ENCODE measurements around the gene ATAD1.

ATAD1 gene

DNA sequence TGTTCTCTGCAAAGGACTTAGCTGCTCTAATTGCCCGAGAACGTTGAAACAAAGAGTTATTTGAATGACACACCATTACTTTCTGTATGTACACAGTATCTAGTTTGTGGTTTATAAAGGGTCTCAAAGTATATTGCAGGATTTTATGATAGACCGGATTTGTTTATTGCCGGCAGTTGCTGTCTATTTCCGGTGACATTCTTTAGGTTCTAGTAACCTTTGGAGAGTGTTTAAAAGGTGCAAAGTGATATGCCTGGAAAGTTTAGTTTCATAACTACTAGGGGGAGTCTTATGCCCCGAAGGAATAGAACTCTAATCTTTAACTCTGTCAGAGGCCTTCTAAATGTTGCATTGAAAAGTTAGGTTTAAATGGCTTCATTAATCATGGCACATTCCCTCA is 94.5 kb downstream of the ATAD1 start:
- Histone ChIP-seq H3K27me3 (ENCODE audit: control insufficient read depth, insufficient read depth, low read length, poor library complexity, severe bottlenecking) (no peaks in the 10 kb centered on the region), H3K4me1 (ENCODE audit: control insufficient read depth, insufficient read depth, low read length) (no peaks in the 10 kb centered on the region), H3K27ac (ENCODE audit: insufficient read depth, low read depth, low read length, poor library complexity, severe bottlenecking) (no peak overlapping the region), H3K4me3 (ENCODE audit: insufficient read depth, low read depth, low read length) (no peak overlapping the region), H3K36me3 (ENCODE audit: control insufficient read depth, insufficient read depth, low read length) (no peaks in the 10 kb centered on the region), H3K9me3 (ENCODE audit: control insufficient read depth, low read length) (no peaks in the 10 kb centered on the region)
- WGBS, 2 experiments = 85 to 94% methylated on average over 6 of the region's 6 CpGs

DNA sequence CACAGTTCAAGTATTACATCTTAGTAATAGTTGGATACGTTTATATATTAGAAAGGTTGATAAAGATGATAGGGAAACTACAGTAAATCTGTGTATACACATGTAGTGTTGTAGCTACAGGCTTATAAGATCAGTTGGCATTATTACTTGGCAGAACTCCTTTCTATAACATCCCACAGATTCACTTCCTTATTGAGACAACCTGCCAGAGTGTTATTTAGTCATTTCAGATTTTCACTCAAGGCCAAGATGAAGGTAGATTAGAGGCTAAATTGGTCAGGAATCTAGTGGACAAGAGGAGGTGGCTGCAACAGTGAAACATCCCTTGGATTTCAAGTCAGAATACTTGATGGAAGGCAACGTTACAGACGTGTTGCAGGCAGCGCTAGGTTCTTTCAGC is 95.3 kb downstream of the ATAD1 start:
- Histone ChIP-seq H3K4me3 (ENCODE audit: insufficient read depth, low read depth, low read length) (no peak overlapping the region), H3K4me1 (ENCODE audit: control insufficient read depth, insufficient read depth, low read length) (no peaks in the 10 kb centered on the region), H3K27me3 (ENCODE audit: control insufficient read depth, insufficient read depth, low read length, poor library complexity, severe bottlenecking) (no peaks in the 10 kb centered on the region), H3K9me3 (ENCODE audit: control insufficient read depth, low read length) (no peaks in the 10 kb centered on the region), H3K27ac (ENCODE audit: insufficient read depth, low read depth, low read length, poor library complexity, severe bottlenecking) (no peak overlapping the region), H3K36me3 (ENCODE audit: control insufficient read depth, insufficient read depth, low read length) (no peaks in the 10 kb centered on the region)
- 90 to 91% methylated on average over 4 of the region's 4 CpGs for WGBS, 2 experiments

DNA sequence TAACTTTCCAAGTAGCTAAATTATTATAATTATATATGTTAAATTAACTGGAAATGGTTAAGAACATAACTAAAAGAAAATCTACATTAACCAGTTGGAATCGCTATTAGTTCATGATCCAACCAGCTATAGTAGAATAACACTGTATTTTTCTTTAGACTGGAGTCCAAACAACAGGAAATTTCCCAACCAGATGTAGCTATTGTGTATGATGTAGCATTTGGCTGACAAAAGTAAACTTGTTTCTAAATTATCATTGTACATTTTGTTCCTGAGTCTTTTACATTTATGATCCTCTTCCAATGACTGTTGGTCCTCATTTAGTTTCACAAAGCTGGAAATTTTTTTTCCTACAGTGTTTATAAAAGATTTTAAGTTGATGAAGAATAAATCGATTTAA is 96.2 kb downstream of the ATAD1 start:
- H3K4me3 ChIP-seq (ENCODE audit: insufficient read depth, low read depth, low read length) = no peak overlapping the region

DNA sequence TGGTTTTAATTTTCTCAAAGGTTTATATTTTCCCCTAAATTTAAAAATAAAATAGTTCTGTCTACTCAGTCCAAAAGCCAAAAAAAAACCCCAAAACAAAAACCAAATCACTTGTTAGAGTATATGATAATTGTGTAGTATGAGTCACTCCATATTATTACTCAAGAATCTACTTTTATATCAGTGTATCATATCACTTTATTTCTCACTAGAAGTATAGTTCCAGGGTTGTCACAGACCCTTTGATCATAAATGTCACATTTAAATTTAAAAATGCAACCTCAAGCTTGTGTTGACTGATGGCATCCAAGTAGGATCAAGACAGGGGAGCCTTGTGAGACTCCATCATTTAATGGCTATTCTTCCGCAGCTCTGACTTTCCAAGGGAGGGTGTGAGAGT is 97.4 kb downstream of the ATAD1 start:
- Histone ChIP-seq H3K4me1 (ENCODE audit: control insufficient read depth, insufficient read depth, low read length) (no peaks in the 10 kb centered on the region), H3K9me3 (ENCODE audit: control insufficient read depth, low read length) (no peaks in the 10 kb centered on the region), H3K27ac (ENCODE audit: insufficient read depth, low read depth, low read length, poor library complexity, severe bottlenecking) (no peak overlapping the region), H3K4me3 (ENCODE audit: insufficient read depth, low read depth, low read length) (no peak overlapping the region), H3K36me3 (ENCODE audit: control insufficient read depth, insufficient read depth, low read length) (no peaks in the 10 kb centered on the region), H3K27me3 (ENCODE audit: control insufficient read depth, insufficient read depth, low read length, poor library complexity, severe bottlenecking) (no peaks in the 10 kb centered on the region)
- WGBS, 2 experiments = 89 to 100% methylated on average over 1 of the region's 1 CpG

More for the DNA sequence above, 96.2 kb downstream of the ATAD1 start:
- H3K27me3 ChIP-seq (ENCODE audit: control insufficient read depth, insufficient read depth, low read length, poor library complexity, severe bottlenecking) = no peaks in the 10 kb centered on the region
- 87 to 92% methylated on average over 1 to 2 of the region's 2 CpGs for WGBS, 2 experiments
- H3K27ac ChIP-seq (ENCODE audit: insufficient read depth, low read depth, low read length, poor library complexity, severe bottlenecking) = no peak overlapping the region
- H3K9me3 ChIP-seq (ENCODE audit: control insufficient read depth, low read length) = no peaks in the 10 kb centered on the region
- no peaks in the 10 kb centered on the region for H3K4me1 ChIP-seq (ENCODE audit: control insufficient read depth, insufficient read depth, low read length)
- no peaks in the 10 kb centered on the region for H3K36me3 ChIP-seq (ENCODE audit: control insufficient read depth, insufficient read depth, low read length)

DNA sequence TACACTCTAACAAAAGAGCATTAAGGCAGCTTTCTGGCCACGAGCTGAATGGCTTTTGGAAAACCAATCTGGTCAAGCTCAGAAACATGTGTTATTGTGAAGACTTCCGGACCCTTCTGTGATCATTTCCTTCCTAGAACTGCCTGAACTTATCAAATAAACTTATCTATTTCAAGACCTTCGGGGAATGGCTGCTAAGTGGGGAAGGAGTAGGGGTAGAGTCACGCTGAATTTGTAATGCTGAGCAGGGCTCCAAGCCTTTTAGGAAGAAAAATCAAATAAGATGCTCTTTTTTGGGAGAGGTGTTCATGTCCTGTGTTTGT is 101.7 kb downstream of the ATAD1 start:
- Histone ChIP-seq H3K9me3 (ENCODE audit: control insufficient read depth, low read length) (no peaks in the 10 kb centered on the region), H3K27ac (ENCODE audit: insufficient read depth, low read depth, low read length, poor library complexity, severe bottlenecking) (no peak overlapping the region), H3K4me3 (ENCODE audit: insufficient read depth, low read depth, low read length) (no peak overlapping the region), H3K36me3 (ENCODE audit: control insufficient read depth, insufficient read depth, low read length) (no peaks in the 10 kb centered on the region), H3K4me1 (ENCODE audit: control insufficient read depth, insufficient read depth, low read length) (no peaks in the 10 kb centered on the region), H3K27me3 (ENCODE audit: control insufficient read depth, insufficient read depth, low read length, poor library complexity, severe bottlenecking) (no peaks in the 10 kb centered on the region)
- whole genome bisulfite sequencing, 2 experiments = 91 to 93% methylated on average over 3 to 4 of the region's 4 CpGs

DNA sequence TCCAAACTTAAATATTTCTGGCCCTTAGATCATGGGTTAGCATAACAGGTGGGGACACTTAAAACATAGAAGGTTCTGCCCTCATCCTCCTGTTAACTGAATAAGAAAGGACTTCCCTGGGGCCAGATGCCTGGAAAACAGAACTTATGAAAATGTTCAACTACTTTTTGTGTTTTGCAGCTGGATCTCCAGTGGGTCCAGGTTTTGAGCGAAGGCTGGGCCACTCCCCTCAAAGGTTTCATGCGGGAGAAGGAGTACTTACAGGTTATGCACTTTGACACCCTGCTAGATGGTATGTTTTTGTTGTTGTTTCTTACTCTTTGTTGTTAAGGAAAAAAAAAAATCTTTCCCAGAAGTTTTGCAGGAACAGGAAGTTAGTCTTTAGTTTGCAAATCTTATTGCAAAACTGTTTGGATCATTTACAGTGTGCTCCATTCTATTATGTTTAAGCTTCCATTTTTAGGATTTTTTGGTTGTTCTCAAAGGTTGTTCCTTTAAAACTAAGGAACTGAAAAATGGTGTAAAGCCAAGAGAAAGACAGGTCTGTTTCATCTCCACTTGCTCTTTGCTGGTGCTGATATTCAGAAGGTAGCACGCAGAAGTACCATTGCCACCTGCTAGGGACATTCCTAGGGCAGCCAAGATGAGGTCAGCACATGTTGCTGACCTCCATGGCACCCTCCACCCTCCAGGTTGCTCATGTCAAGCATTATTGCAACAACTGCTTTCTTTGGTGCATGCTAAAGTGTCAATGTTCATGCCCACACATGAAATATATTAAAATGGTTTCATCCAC is 102.3 kb downstream of the ATAD1 start:
- 96% methylated on average over 3 of the region's 3 CpGs for WGBS, 2 experiments
- Histone ChIP-seq H3K4me3 (ENCODE audit: insufficient read depth, low read depth, low read length) (no peak overlapping the region), H3K36me3 (ENCODE audit: control insufficient read depth, insufficient read depth, low read length) (no peaks in the 10 kb centered on the region), H3K9me3 (ENCODE audit: control insufficient read depth, low read length) (no peaks in the 10 kb centered on the region), H3K27ac (ENCODE audit: insufficient read depth, low read depth, low read length, poor library complexity, severe bottlenecking) (no peak overlapping the region), H3K27me3 (ENCODE audit: control insufficient read depth, insufficient read depth, low read length, poor library complexity, severe bottlenecking) (no peaks in the 10 kb centered on the region), H3K4me1 (ENCODE audit: control insufficient read depth, insufficient read depth, low read length) (no peaks in the 10 kb centered on the region)

DNA sequence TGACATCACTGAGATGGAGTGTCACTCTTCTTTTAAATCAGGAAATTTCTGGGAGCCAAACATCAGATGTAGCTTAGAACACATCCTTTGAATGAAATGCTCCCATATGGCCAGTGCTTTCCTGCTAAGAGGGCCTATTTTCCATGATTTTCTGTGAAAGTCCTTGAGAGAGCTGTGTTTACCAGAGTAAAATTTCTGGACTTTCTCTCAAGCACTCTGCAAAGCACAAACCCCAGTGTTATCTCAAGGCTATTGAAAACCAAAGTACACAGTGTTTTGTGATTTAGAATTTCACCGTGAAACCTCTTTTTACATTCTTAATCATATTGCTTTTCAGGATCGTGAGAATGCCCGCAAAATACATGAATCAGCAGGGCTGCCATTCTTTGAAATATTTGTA is 104.3 kb downstream of the ATAD1 start:
- 88 to 91% methylated on average over 3 of the region's 3 CpGs for WGBS, 2 experiments
- Histone ChIP-seq H3K27ac (ENCODE audit: insufficient read depth, low read depth, low read length, poor library complexity, severe bottlenecking) (no peak overlapping the region), H3K36me3 (ENCODE audit: control insufficient read depth, insufficient read depth, low read length) (no peaks in the 10 kb centered on the region), H3K4me1 (ENCODE audit: control insufficient read depth, insufficient read depth, low read length) (no peaks in the 10 kb centered on the region), H3K9me3 (ENCODE audit: control insufficient read depth, low read length) (no peaks in the 10 kb centered on the region), H3K4me3 (ENCODE audit: insufficient read depth, low read depth, low read length) (no peak overlapping the region), H3K27me3 (ENCODE audit: control insufficient read depth, insufficient read depth, low read length, poor library complexity, severe bottlenecking) (no peaks in the 10 kb centered on the region)

DNA sequence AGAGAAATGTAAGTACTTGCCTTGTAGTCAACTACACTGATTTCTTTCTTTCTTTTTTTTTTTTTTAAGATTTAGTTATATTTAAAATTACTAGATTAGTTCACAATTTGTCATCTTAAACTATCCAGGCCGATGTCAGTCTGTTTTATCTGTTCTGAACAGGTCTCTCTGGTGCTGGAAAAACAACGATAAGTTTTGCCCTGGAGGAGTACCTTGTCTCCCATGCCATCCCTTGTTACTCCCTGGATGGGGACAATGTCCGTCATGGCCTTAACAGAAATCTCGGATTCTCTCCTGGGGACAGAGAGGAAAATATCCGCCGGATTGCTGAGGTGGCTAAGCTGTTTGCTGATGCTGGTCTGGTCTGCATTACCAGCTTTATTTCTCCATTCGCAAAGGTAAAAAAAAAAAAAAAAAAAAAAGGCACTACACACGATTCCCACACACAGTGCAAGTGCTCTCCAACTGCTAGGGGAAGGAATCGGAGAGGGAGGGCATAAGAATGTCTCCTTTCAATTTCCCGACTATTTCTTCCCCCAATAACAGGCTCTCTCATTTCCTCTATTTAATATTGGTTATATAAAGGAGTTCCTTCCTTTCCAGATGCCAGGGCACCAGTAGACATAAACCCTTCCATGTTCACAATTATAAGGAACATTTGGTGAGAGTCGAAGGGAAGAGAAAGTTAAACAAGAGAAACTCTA is 105.0 kb downstream of the ATAD1 start:
- no peaks in the 10 kb centered on the region for H3K4me1 ChIP-seq (ENCODE audit: control insufficient read depth, insufficient read depth, low read length)
- no peaks in the 10 kb centered on the region for H3K36me3 ChIP-seq (ENCODE audit: control insufficient read depth, insufficient read depth, low read length)
- 91 to 92% methylated on average over 8 of the region's 11 CpGs for WGBS, 2 experiments
- H3K9me3 ChIP-seq (ENCODE audit: control insufficient read depth, low read length) = no peaks in the 10 kb centered on the region
- no peak overlapping the region for H3K27ac ChIP-seq (ENCODE audit: insufficient read depth, low read depth, low read length, poor library complexity, severe bottlenecking)
- H3K27me3 ChIP-seq (ENCODE audit: control insufficient read depth, insufficient read depth, low read length, poor library complexity, severe bottlenecking) = no peaks in the 10 kb centered on the region
- H3K4me3 ChIP-seq (ENCODE audit: insufficient read depth, low read depth, low read length) = no peak overlapping the region

DNA sequence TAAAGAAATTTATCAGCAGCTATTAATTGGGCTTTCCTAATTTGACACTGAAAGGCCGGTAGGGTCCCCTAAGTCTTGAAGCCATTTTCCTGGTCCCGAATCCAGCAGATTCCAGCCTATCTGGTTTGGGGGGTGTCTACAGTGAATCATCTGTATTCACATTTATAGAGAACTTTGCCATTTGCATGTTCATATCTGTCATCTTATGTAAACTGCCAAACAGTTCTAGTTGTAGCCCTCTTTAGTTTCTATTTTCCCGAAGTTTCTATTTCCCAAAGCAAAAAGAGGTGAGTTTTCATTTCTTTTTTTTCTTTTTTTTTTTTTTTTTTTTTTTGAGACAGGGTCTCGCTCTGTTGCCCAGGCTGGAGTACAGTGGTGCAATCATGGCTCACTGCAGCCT is 110.8 kb downstream of the ATAD1 start:
- 95% methylated on average over 4 of the region's 4 CpGs for WGBS, 2 experiments
- no peaks in the 10 kb centered on the region for H3K9me3 ChIP-seq (ENCODE audit: control insufficient read depth, low read length)
- no peaks in the 10 kb centered on the region for H3K4me1 ChIP-seq (ENCODE audit: control insufficient read depth, insufficient read depth, low read length)

DNA sequence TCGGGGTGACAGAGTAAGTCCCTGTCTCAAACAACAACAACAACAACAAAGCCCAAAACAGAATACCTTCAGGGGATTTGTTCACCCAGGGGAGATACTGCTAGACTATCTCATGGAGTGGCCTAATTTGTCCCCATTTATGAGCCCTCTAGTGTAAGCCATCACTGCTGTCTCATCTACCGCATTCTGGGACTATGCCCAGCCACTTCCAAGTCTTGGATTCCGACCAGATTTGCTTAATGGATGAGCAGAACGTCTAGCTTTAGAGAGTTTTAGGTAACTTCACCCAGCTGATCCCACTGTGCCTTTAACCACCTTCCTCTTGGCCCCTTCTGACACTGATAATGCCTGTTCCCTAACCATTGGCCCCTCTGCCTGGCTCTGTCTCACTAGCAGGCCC is 111.3 kb downstream of the ATAD1 start:
- WGBS, 2 experiments = 89 to 94% methylated on average over 4 of the region's 4 CpGs
- Histone ChIP-seq H3K36me3 (ENCODE audit: control insufficient read depth, insufficient read depth, low read length) (no peaks in the 10 kb centered on the region), H3K4me1 (ENCODE audit: control insufficient read depth, insufficient read depth, low read length) (no peaks in the 10 kb centered on the region), H3K27ac (ENCODE audit: insufficient read depth, low read depth, low read length, poor library complexity, severe bottlenecking) (no peak overlapping the region), H3K27me3 (ENCODE audit: control insufficient read depth, insufficient read depth, low read length, poor library complexity, severe bottlenecking) (no peaks in the 10 kb centered on the region), H3K9me3 (ENCODE audit: control insufficient read depth, low read length) (no peaks in the 10 kb centered on the region), H3K4me3 (ENCODE audit: insufficient read depth, low read depth, low read length) (no peak overlapping the region)

More for the DNA sequence above, 110.8 kb downstream of the ATAD1 start:
- no peak overlapping the region for H3K4me3 ChIP-seq (ENCODE audit: insufficient read depth, low read depth, low read length)
- H3K36me3 ChIP-seq (ENCODE audit: control insufficient read depth, insufficient read depth, low read length) = no peaks in the 10 kb centered on the region
- no peak overlapping the region for H3K27ac ChIP-seq (ENCODE audit: insufficient read depth, low read depth, low read length, poor library complexity, severe bottlenecking)
- H3K27me3 ChIP-seq (ENCODE audit: control insufficient read depth, insufficient read depth, low read length, poor library complexity, severe bottlenecking) = no peaks in the 10 kb centered on the region

Measured in ectodermal cell (in vitro differentiated cells).